Stimulated activated CD8-positive, alpha-beta memory T cell treated with anti-CD3 and anti-CD28 coated beads, Interleukin-7, amount 100 ng/mL, for 48 hours (primary cell): ENCODE data around the gene PGS1.

Experiments used
- DNase-seq, 2 donors: peaks; one replicate each; pipeline ENCODE4 v3.0.0-alpha.2; 2020; ENCODE audit warnings: low read depth in 1 of 2; ENCODE audit errors: extremely low read depth in 1 of 2

The PGS1 gene

GRCh38 chr17:78346605-78347250 is 31.7 kb upstream of the PGS1 start:
- no peak for DNase-seq

- no peak for DNase-seq
Observed at GRCh38 chr17:78347453-78347852, 31.0 kb upstream of the PGS1 start.

GRCh38 chr17:78348055-78348770 is 30.2 kb upstream of the PGS1 start:
- no peak for DNase-seq

- no peak for DNase-seq
Observed at GRCh38 chr17:78349891-78350642, 28.4 kb upstream of the PGS1 start.

GRCh38 chr17:78351449-78352006 is 26.9 kb upstream of the PGS1 start:
- DNase-seq: no peak

GRCh38 chr17:78353834-78354233 is 24.6 kb upstream of the PGS1 start:
- no peak for DNase-seq

- no peak for DNase-seq
Observed at GRCh38 chr17:78355045-78355641, 23.3 kb upstream of the PGS1 start.

GRCh38 chr17:78355701-78356100 is 22.7 kb upstream of the PGS1 start:
- DNase-seq: no peak

- DNase-seq: peak; percentile 74 to 93
Observed at GRCh38 chr17:78356101-78356713, 22.2 kb upstream of the PGS1 start.

- DNase-seq: no peak
Observed at GRCh38 chr17:78357177-78357586, 21.3 kb upstream of the PGS1 start.

GRCh38 chr17:78357672-78358537 is 20.5 kb upstream of the PGS1 start:
- no peak for DNase-seq

GRCh38 chr17:78358538-78359320 is 19.7 kb upstream of the PGS1 start:
- DNase-seq: no peak

GRCh38 chr17:78359321-78359996 is 19.0 kb upstream of the PGS1 start:
- DNase-seq: no peak

GRCh38 chr17:78359997-78360370 is 18.5 kb upstream of the PGS1 start, which contains the start of gene SOCS3:
TSS of gene SOCS3 (minus strand) at chr17:78360077. CDS start at chr17:78359095, 982 bp downstream.
- peak; percentile 95 to 98 for DNase-seq

- peak; percentile 84 to 90 for DNase-seq
Observed at GRCh38 chr17:78360371-78361224, 17.9 kb upstream of the PGS1 start.

GRCh38 chr17:78361225-78361701 is 17.2 kb upstream of the PGS1 start:
- no peak for DNase-seq

- DNase-seq: no peak
Observed at GRCh38 chr17:78362232-78362631, 16.2 kb upstream of the PGS1 start.
